ENCODE measurements around the gene NT5DC1. TPM values are rescaled to one million over a fixed set of nuclear protein-coding genes. Genes with fewer than 3 reads are reported as not detected.

The NT5DC1 gene
- total RNA-seq, 6 experiments from 2014 or later, result 24.8 to 35.3 (median 31.9) TPM

GRCh38 chr6:116078945-116079344 is 21.7 kb upstream of the NT5DC1 start:
- Mint-ChIP-seq H3K36me3 (ENCODE audit: low read depth) (no peaks in the 10 kb centered on the region), H3K9me3 (no peaks in the 10 kb centered on the region), H3K4me1 (ENCODE audit: low read depth) (peaks cover 25% of the 10 kb centered on the region), H3K4me3 (no peak overlapping the region), H3K27me3 (ENCODE audit: insufficient read depth) (no peaks in the 10 kb centered on the region; the same call in none of the 2 replicates), H3K27ac (no peak overlapping the region)
- no peak for DNase-seq
- TF ChIP-seq, protein P1, sequence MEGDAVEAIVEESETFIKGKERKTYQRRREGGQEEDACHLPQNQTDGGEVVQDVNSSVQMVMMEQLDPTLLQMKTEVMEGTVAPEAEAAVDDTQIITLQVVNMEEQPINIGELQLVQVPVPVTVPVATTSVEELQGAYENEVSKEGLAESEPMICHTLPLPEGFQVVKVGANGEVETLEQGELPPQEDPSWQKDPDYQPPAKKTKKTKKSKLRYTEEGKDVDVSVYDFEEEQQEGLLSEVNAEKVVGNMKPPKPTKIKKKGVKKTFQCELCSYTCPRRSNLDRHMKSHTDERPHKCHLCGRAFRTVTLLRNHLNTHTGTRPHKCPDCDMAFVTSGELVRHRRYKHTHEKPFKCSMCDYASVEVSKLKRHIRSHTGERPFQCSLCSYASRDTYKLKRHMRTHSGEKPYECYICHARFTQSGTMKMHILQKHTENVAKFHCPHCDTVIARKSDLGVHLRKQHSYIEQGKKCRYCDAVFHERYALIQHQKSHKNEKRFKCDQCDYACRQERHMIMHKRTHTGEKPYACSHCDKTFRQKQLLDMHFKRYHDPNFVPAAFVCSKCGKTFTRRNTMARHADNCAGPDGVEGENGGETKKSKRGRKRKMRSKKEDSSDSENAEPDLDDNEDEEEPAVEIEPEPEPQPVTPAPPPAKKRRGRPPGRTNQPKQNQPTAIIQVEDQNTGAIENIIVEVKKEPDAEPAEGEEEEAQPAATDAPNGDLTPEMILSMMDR (IDR thresholded peaks at IDR 0.05), result no peak

GRCh38 chr6:116083052-116083451 is 17.6 kb upstream of the NT5DC1 start:
- Mint-ChIP-seq H3K9me3 (no peaks in the 10 kb centered on the region), H3K4me3 (no peak overlapping the region), H3K4me1 (ENCODE audit: low read depth) (peaks cover 35% of the 10 kb centered on the region), H3K27me3 (ENCODE audit: insufficient read depth) (peaks cover 2% of the 10 kb centered on the region), H3K27ac (no peak overlapping the region), H3K36me3 (ENCODE audit: low read depth) (no peaks in the 10 kb centered on the region)
- DNase-seq, result no peak
- TF ChIP-seq, protein P1 (IDR thresholded peaks at IDR 0.05), result no peak

DNA sequence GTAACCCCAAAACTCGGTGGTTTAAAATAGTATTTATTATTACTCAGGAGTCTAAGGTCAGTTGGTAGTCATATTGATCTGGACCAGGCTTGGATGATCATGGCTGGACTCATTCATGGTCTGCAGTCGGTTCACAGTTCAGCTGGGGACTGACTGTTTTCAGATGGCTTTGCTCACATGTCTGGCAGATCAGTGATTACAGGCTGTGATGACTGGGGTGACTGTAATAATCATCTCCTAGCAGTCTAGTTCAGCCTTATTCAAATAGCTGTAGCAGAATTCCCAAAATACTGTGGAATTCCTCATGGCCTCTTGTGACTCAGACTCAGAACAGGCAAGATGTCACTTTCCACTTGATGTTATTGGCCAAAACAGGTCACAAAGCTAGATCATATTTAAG is 16.4 kb upstream of the NT5DC1 start:
- peak; percentile 5 for DNase-seq
- TF ChIP-seq, protein P1 (IDR thresholded peaks at IDR 0.05), result no peak
- H3K36me3 Mint-ChIP-seq (ENCODE audit: low read depth), result peaks cover 1% of the 10 kb centered on the region

GRCh38 chr6:116087437-116088027 is 13.1 kb upstream of the NT5DC1 start:
- DNase-seq, result peak; percentile 91
- TF ChIP-seq, protein P1 (IDR thresholded peaks at IDR 0.05), result peak; percentile 57; the same call in 1 of the 2 replicates
- Mint-ChIP-seq H3K27ac (peak overlapping the region; percentile 75), H3K4me3 (no peak overlapping the region; the same call in 1 of the 2 replicates), H3K9me3 (no peaks in the 10 kb centered on the region), H3K36me3 (ENCODE audit: low read depth) (peaks cover 8% of the 10 kb centered on the region), H3K4me1 (ENCODE audit: low read depth) (peaks cover 52% of the 10 kb centered on the region), H3K27me3 (ENCODE audit: insufficient read depth) (peaks cover 2% of the 10 kb centered on the region)

More for the DNA sequence above, 16.4 kb upstream of the NT5DC1 start:
- Mint-ChIP-seq H3K27ac (no peak overlapping the region), H3K4me1 (ENCODE audit: low read depth) (peaks cover 47% of the 10 kb centered on the region), H3K9me3 (no peaks in the 10 kb centered on the region), H3K27me3 (ENCODE audit: insufficient read depth) (peaks cover 2% of the 10 kb centered on the region), H3K4me3 (no peak overlapping the region)

- TF ChIP-seq, protein P1 (IDR thresholded peaks at IDR 0.05), result no peak
- Mint-ChIP-seq H3K4me3 (no peak overlapping the region), H3K27ac (peak overlapping the region; percentile 9; the same call in 1 of the 2 replicates), H3K4me1 (ENCODE audit: low read depth) (peaks cover 49% of the 10 kb centered on the region), H3K36me3 (ENCODE audit: low read depth) (peaks cover 8% of the 10 kb centered on the region), H3K27me3 (ENCODE audit: insufficient read depth) (peaks cover 3% of the 10 kb centered on the region; the same call in 1 of the 2 replicates), H3K9me3 (no peaks in the 10 kb centered on the region)
- DNase-seq, result no peak
Observed at GRCh38 chr6:116088946-116089345, 11.7 kb upstream of the NT5DC1 start.
